Measurements from ENCODE around the gene GLS.

GRCh38 chr2:190837420-190837819 is 43.2 kb upstream of the GLS start:
- TF ChIP-seq CTCF (IDR thresholded peaks at IDR 0.05; ENCODE audit: low read depth, low read length) (no peak), EZH2phosphoT487 (IDR thresholded peaks at IDR 0.05; ENCODE audit: low read depth) (no peak)
